CD4-positive, CD25-positive, alpha-beta regulatory T cell (primary cell): ENCODE results near the gene TBCK. TPM values are rescaled to one million over a fixed set of nuclear protein-coding genes. Genes with fewer than 3 reads are reported as not detected.

Experiments used
- ATAC-seq, 2 donors: fragments of 150-1000 bp; cut with Tn5 transposase; one replicate each; pipeline ENCODE4 v1.10.0; 2021; ENCODE audit warnings: low read depth in 2 of 2, moderate number of reproducible peaks in 2 of 2, moderate library complexity in 1 of 2
- DNase-seq, 3 donors: peaks; one replicate each; pipeline versions ENCODE4 v3.0.0 to v3.0.0-alpha.2; 2012 to 2022; ENCODE audit warnings: mixed read lengths in 1 of 3
- H3K27ac ChIP-seq: one replicate; pipeline ENCODE4 v1.7.0; 2013; ENCODE audit warnings: mild to moderate bottlenecking, low read length; ENCODE audit not compliant: insufficient read depth, poor library complexity, severe bottlenecking
- H3K27me3 ChIP-seq: one replicate; pipeline ENCODE4 v1.7.0; 2013; ENCODE audit warnings: low read length; ENCODE audit not compliant: control insufficient read depth, insufficient read depth
- H3K36me3 ChIP-seq: one replicate; pipeline ENCODE4 v1.7.0; 2013; ENCODE audit warnings: mild to moderate bottlenecking, low read length, moderate library complexity; ENCODE audit not compliant: control insufficient read depth, insufficient read depth
- H3K4me1 ChIP-seq: 2 replicates; pipeline ENCODE4 v1.7.0; 2013; ENCODE audit warnings: mild to moderate bottlenecking, low read length; ENCODE audit not compliant: insufficient read depth, control insufficient read depth, poor library complexity, severe bottlenecking
- H3K4me3 ChIP-seq: one replicate; pipeline ENCODE4 v1.7.0; 2013; ENCODE audit warnings: low read depth, mild to moderate bottlenecking, low read length, moderate library complexity
- H3K9me3 ChIP-seq, 2 experiments: 1 replicate in 1 of 2; 2 replicates in 1 of 2; pipeline ENCODE4 v1.7.0; 2013; ENCODE audit warnings: low read length in 2 of 2, mild to moderate bottlenecking in 1 of 2, moderate library complexity in 1 of 2; ENCODE audit not compliant: control insufficient read depth in 2 of 2
- H3K27ac Mint-ChIP-seq, 3 donors: one replicate each; pipeline ENCODE4 v1.8.0; 2020 to 2022; ENCODE audit warnings: mild to moderate bottlenecking in 3 of 3, mixed read lengths in 3 of 3, moderate library complexity in 2 of 3
- H3K27me3 Mint-ChIP-seq: one replicate; pipeline ENCODE4 v1.8.0; 2022; ENCODE audit warnings: mild to moderate bottlenecking, mixed read lengths
- H3K36me3 Mint-ChIP-seq: one replicate; pipeline ENCODE4 v1.8.0; 2020; ENCODE audit warnings: mixed read lengths
- H3K4me1 Mint-ChIP-seq, 4 donors: one replicate each; pipeline ENCODE4 v1.8.0; 2020 to 2022; ENCODE audit warnings: mixed read lengths in 4 of 4, mild to moderate bottlenecking in 1 of 4
- H3K4me3 Mint-ChIP-seq, 4 donors: one replicate each; pipeline ENCODE4 v1.8.0; 2020 to 2022; ENCODE audit warnings: mild to moderate bottlenecking in 4 of 4, mixed read lengths in 4 of 4, moderate library complexity in 3 of 4
- H3K9me3 Mint-ChIP-seq, 7 donors: one replicate each; pipeline ENCODE4 v1.8.0; 2020 to 2022; ENCODE audit warnings: mixed read lengths in 7 of 7, mild to moderate bottlenecking in 3 of 7, moderate library complexity in 2 of 7
- polyA plus RNA-seq, 4 donors: library from polyadenylated mRNA; unstranded; fragments of 300-500 nt; fragmentation: Illumina TruSeq; gene quantifications; one replicate each; pipeline ENCODE4 v1.2.3, GENCODE V29; 2021
- total RNA-seq: library from RNA; stranded (reverse); gene quantifications from one replicate; pipeline ENCODE4 v1.2.3, GENCODE V29; 2022

The TBCK gene
- total and polyA plus RNA-seq, 5 donors from 2014 or later = 10.9 to 47.1 (median 24.8) TPM

GRCh38 chr4:106092361-106093040 lies 223.5 kb downstream of the TBCK start:
- Mint-ChIP-seq H3K36me3 (peaks cover 85% of the 10 kb centered on the region), H3K4me1 (peaks cover 0 to 8% (median 0%) of the 10 kb centered on the region in 4 donors), H3K4me3 (no peak overlapping the region), H3K27ac (no peak overlapping the region), H3K27me3 (no peaks in the 10 kb centered on the region), H3K9me3 (peaks cover 0 to 45% (median 10%) of the 10 kb centered on the region in 7 donors)
- ATAC-seq (no peak), DNase-seq (no peak)
- Histone ChIP-seq H3K27me3 (no peaks in the 10 kb centered on the region), H3K36me3 (peaks cover 39% of the 10 kb centered on the region), H3K27ac (no peak overlapping the region), H3K9me3 (peaks cover 18 to 19% of the 10 kb centered on the region in 2 experiments), H3K4me1 (no peaks in the 10 kb centered on the region), H3K4me3 (no peak overlapping the region)

- Histone ChIP-seq H3K36me3 (peaks cover 39% of the 10 kb centered on the region), H3K27ac (no peak overlapping the region), H3K27me3 (no peaks in the 10 kb centered on the region), H3K9me3 (peaks cover 18 to 19% of the 10 kb centered on the region in 2 experiments), H3K4me3 (no peak overlapping the region), H3K4me1 (no peaks in the 10 kb centered on the region)
- Mint-ChIP-seq H3K9me3 (peaks cover 0 to 50% (median 11%) of the 10 kb centered on the region in 7 donors), H3K27me3 (no peaks in the 10 kb centered on the region), H3K4me1 (peaks cover 0 to 11% (median 2%) of the 10 kb centered on the region in 4 donors), H3K4me3 (no peak overlapping the region), H3K27ac (no peak overlapping the region), H3K36me3 (peaks cover 91% of the 10 kb centered on the region)
- ATAC-seq = no peak
- no peak for DNase-seq
These were observed 225.2 kb downstream of the TBCK start for GRCh38 chr4:106090826-106091225.

- ATAC-seq = no peak
- Mint-ChIP-seq H3K36me3 (peaks cover 85% of the 10 kb centered on the region), H3K27ac (no peak overlapping the region), H3K4me3 (no peak overlapping the region), H3K4me1 (peaks cover 0 to 34% (median 11%) of the 10 kb centered on the region in 4 donors), H3K9me3 (peaks cover 0 to 54% (median 26%) of the 10 kb centered on the region in 7 donors), H3K27me3 (no peaks in the 10 kb centered on the region)
- no peak overlapping the region for H3K4me3 ChIP-seq
- peaks cover 11% of the 10 kb centered on the region for H3K36me3 ChIP-seq
- H3K4me1 ChIP-seq = no peaks in the 10 kb centered on the region
- no peak overlapping the region for H3K27ac ChIP-seq
- DNase-seq = no peak
- H3K27me3 ChIP-seq = no peaks in the 10 kb centered on the region
- H3K9me3 ChIP-seq = peaks cover 4 to 7% of the 10 kb centered on the region in 2 experiments
These were observed 232.9 kb downstream of the TBCK start for GRCh38 chr4:106083065-106083464.

GRCh38 chr4:106080376-106080775 lies 235.6 kb downstream of the TBCK start:
- peaks cover 20% of the 10 kb centered on the region for H3K36me3 ChIP-seq
- ATAC-seq (no peak), DNase-seq (no peak)
- Mint-ChIP-seq H3K27me3 (no peaks in the 10 kb centered on the region), H3K9me3 (peaks cover 0 to 63% (median 31%) of the 10 kb centered on the region in 7 donors), H3K36me3 (peaks cover 84% of the 10 kb centered on the region), H3K4me3 (no peak overlapping the region), H3K4me1 (peaks cover 0 to 27% (median 9%) of the 10 kb centered on the region in 4 donors), H3K27ac (no peak overlapping the region)
- H3K4me1 ChIP-seq = no peaks in the 10 kb centered on the region
- peaks cover 16 to 23% of the 10 kb centered on the region in 2 experiments for H3K9me3 ChIP-seq
- no peaks in the 10 kb centered on the region for H3K27me3 ChIP-seq
- H3K4me3 ChIP-seq = no peak overlapping the region
- H3K27ac ChIP-seq = no peak overlapping the region

GRCh38 chr4:106079616-106080015 lies 236.4 kb downstream of the TBCK start:
- Histone ChIP-seq H3K4me3 (no peak overlapping the region), H3K4me1 (no peaks in the 10 kb centered on the region), H3K27ac (no peak overlapping the region), H3K9me3 (peaks cover 22 to 24% of the 10 kb centered on the region in 2 experiments), H3K27me3 (no peaks in the 10 kb centered on the region), H3K36me3 (peaks cover 24% of the 10 kb centered on the region)
- no peak for ATAC-seq
- Mint-ChIP-seq H3K27me3 (no peaks in the 10 kb centered on the region), H3K36me3 (peaks cover 84% of the 10 kb centered on the region), H3K4me1 (peaks cover 0 to 27% (median 9%) of the 10 kb centered on the region in 4 donors), H3K27ac (no peak overlapping the region), H3K9me3 (peaks cover 6 to 59% (median 32%) of the 10 kb centered on the region in 7 donors), H3K4me3 (no peak overlapping the region)
- no peak for DNase-seq

GRCh38 chr4:106065018-106065417 lies 251.0 kb downstream of the TBCK start:
- H3K27me3 ChIP-seq = no peaks in the 10 kb centered on the region
- H3K9me3 ChIP-seq = no peaks in the 10 kb centered on the region
- no peak for ATAC-seq
- peaks cover 0 to 13% (median 4%) of the 10 kb centered on the region in 7 donors for H3K9me3 Mint-ChIP-seq
- H3K36me3 Mint-ChIP-seq = peaks cover 3% of the 10 kb centered on the region
- no peaks in the 10 kb centered on the region for H3K36me3 ChIP-seq
- H3K4me1 Mint-ChIP-seq = no peaks in the 10 kb centered on the region
- DNase-seq = no peak
- no peaks in the 10 kb centered on the region for H3K27me3 Mint-ChIP-seq
- H3K4me1 ChIP-seq = no peaks in the 10 kb centered on the region
- H3K4me3 ChIP-seq = no peak overlapping the region
- H3K4me3 Mint-ChIP-seq = no peak overlapping the region
- H3K27ac Mint-ChIP-seq = no peak overlapping the region
- no peak overlapping the region for H3K27ac ChIP-seq

- ATAC-seq (no peak), DNase-seq (no peak)
- Mint-ChIP-seq H3K27me3 (no peaks in the 10 kb centered on the region), H3K36me3 (peaks cover 9% of the 10 kb centered on the region), H3K4me3 (no peak overlapping the region), H3K4me1 (no peaks in the 10 kb centered on the region), H3K9me3 (peaks cover 0 to 12% (median 3%) of the 10 kb centered on the region in 7 donors), H3K27ac (no peak overlapping the region)
- no peaks in the 10 kb centered on the region for H3K27me3 ChIP-seq
- no peak overlapping the region for H3K27ac ChIP-seq
- no peaks in the 10 kb centered on the region for H3K9me3 ChIP-seq
- no peak overlapping the region for H3K4me3 ChIP-seq
- H3K4me1 ChIP-seq = no peaks in the 10 kb centered on the region
- H3K36me3 ChIP-seq = no peaks in the 10 kb centered on the region
These were observed 253.0 kb downstream of the TBCK start for GRCh38 chr4:106063009-106063408.

GRCh38 chr4:106062452-106062875 lies 253.5 kb downstream of the TBCK start:
- Histone ChIP-seq H3K27me3 (no peaks in the 10 kb centered on the region), H3K27ac (no peak overlapping the region), H3K4me1 (no peaks in the 10 kb centered on the region), H3K36me3 (no peaks in the 10 kb centered on the region), H3K4me3 (no peak overlapping the region), H3K9me3 (no peaks in the 10 kb centered on the region)
- DNase-seq (no peak), ATAC-seq (no peak)
- H3K4me3 Mint-ChIP-seq = no peak overlapping the region
- no peak overlapping the region for H3K27ac Mint-ChIP-seq
- H3K9me3 Mint-ChIP-seq = peaks cover 0 to 12% (median 3%) of the 10 kb centered on the region in 7 donors
- H3K36me3 Mint-ChIP-seq = peaks cover 9% of the 10 kb centered on the region
- no peaks in the 10 kb centered on the region for H3K4me1 Mint-ChIP-seq
- H3K27me3 Mint-ChIP-seq = no peaks in the 10 kb centered on the region
